Measurements from ENCODE around the gene CCDC83.

DNA sequence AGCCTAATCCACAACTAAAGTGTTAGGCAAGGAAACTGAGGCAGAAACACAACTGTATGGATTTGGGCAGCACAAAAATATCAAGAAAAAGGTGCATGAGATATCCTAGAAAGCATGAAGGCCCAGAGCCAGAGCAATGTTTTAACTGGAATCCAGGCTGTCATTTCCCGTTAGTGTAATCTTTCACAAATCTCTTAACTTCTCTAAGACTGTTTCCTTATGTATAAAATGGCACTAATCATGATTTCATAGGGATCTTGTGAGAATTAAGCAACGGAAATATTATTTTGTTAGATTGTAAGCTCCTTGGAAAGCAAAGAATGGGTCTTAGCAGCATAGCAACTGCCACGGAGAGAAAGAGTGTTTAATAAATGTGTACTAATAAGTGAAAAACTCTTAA is 29.6 kb upstream of the CCDC83 start:
- TF ChIP-seq CTCF (IDR thresholded peaks at IDR 0.05), result no peak
- TF ChIP-seq POLR2A (IDR thresholded peaks at IDR 0.05), result no peak

All from heart left ventricle (tissue), 13 donors.